Testis (tissue), 2 donors: Measurements from ENCODE around the gene SH3RF2.
A peak's percentile ranks its signal among the peaks of the same experiment; 100 is the strongest.

Source experiments
- POLR2A ChIP-seq: fragments of 450-650 bp; IDR thresholded peaks from one replicate; pipeline ENCODE4 v1.6.1; 2017; ENCODE audit warnings: antibody characterized with exemption, mild to moderate bottlenecking, moderate library complexity
- TF ChIP-seq, protein P1 (sequence below), 3 experiments: fragments of 450-650 bp in 2 of 3; fragments of 200-600 bp in 1 of 3; sonication (generic) in 1 of 3; IDR thresholded peaks; one replicate each; pipeline ENCODE4 v1.5.1; 2016 to 2019; ENCODE audit warnings: antibody characterized with exemption in 3 of 3, mild to moderate bottlenecking in 2 of 3, moderate library complexity in 1 of 3

- TF ChIP-seq, protein P1, sequence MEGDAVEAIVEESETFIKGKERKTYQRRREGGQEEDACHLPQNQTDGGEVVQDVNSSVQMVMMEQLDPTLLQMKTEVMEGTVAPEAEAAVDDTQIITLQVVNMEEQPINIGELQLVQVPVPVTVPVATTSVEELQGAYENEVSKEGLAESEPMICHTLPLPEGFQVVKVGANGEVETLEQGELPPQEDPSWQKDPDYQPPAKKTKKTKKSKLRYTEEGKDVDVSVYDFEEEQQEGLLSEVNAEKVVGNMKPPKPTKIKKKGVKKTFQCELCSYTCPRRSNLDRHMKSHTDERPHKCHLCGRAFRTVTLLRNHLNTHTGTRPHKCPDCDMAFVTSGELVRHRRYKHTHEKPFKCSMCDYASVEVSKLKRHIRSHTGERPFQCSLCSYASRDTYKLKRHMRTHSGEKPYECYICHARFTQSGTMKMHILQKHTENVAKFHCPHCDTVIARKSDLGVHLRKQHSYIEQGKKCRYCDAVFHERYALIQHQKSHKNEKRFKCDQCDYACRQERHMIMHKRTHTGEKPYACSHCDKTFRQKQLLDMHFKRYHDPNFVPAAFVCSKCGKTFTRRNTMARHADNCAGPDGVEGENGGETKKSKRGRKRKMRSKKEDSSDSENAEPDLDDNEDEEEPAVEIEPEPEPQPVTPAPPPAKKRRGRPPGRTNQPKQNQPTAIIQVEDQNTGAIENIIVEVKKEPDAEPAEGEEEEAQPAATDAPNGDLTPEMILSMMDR (IDR thresholded peaks at IDR 0.05): peak in 2 of 3 experiments; percentile 8 to 50
- TF ChIP-seq POLR2A: no peak
Measured at GRCh38 chr5:145903113-145903512, 33.3 kb upstream of the SH3RF2 start.
